PC-3 (cell line): Measurements from ENCODE around the gene CTBP2.

ENCODE experiments used
- CTCF ChIP-seq: fragments of 300-600 bp; sonication (generic); conservative IDR thresholded peaks from 2 replicates; pipeline ENCODE4 v1.5.1; 2017; ENCODE audit warnings: antibody characterized with exemption, low read depth, mild to moderate bottlenecking, low read length
- EZH2 ChIP-seq: fragments of 300-600 bp; sonication (generic); IDR thresholded peaks from one replicate; pipeline ENCODE4 v1.6.1; 2017; ENCODE audit warnings: antibody characterized with exemption, mild to moderate bottlenecking, low read length; ENCODE audit not compliant: unreplicated experiment

GRCh38 chr10:125201108-125201524, 40.8 kb upstream of the CTBP2 start:
- TF ChIP-seq CTCF (no peak), EZH2 (no peak)
